GM23338 (cell line): ENCODE measurements around the gene TMEM60. TPM values are rescaled to one million over a fixed set of nuclear protein-coding genes. Genes with fewer than 3 reads are reported as not detected.

Source experiments
- ATAC-seq: fragments of 200-7000 bp; cut with Tn5 transposase; 3 replicates; pipeline ENCODE4 v1.9.1; 2020
- DNase-seq: peaks from one replicate; pipeline ENCODE4 v3.0.0-alpha.2; 2015; ENCODE audit warnings: low spot score
- H2AFZ ChIP-seq: fragments of 200-600 bp; sonication (generic); 2 replicates; pipeline ENCODE4 v1.8.0; 2016; ENCODE audit warnings: antibody characterized with exemption, mild to moderate bottlenecking, moderate library complexity
- H3F3A ChIP-seq: fragments of 200-600 bp; sonication (generic); replicated peaks from 2 replicates; pipeline ENCODE4 v1.8.0; 2017; ENCODE audit warnings: antibody characterized with exemption, mixed run types, low read depth
- H3K27ac ChIP-seq: fragments of 200-600 bp; sonication (generic); 2 replicates; pipeline ENCODE4 v1.6.1; 2016; ENCODE audit warnings: low read depth
- H3K27me3 ChIP-seq: fragments of 200-600 bp; sonication (generic); 2 replicates; pipeline ENCODE4 v1.8.0; 2016; ENCODE audit warnings: mild to moderate bottlenecking, mixed run types, moderate library complexity; ENCODE audit not compliant: insufficient read depth
- H3K36me3 ChIP-seq: fragments of 200-600 bp; sonication (generic); 2 replicates; pipeline ENCODE4 v1.8.0; 2016; ENCODE audit warnings: mild to moderate bottlenecking; ENCODE audit not compliant: insufficient read depth
- H3K4me1 ChIP-seq: fragments of 200-600 bp; sonication (generic); 2 replicates; pipeline ENCODE4 v1.8.0; 2016; ENCODE audit warnings: mild to moderate bottlenecking, moderate library complexity; ENCODE audit not compliant: insufficient read depth
- H3K4me2 ChIP-seq: fragments of 200-600 bp; sonication (generic); 2 replicates; pipeline ENCODE4 v1.7.1; 2017; ENCODE audit warnings: mixed run types
- H3K4me3 ChIP-seq: fragments of 200-600 bp; sonication (generic); 2 replicates; pipeline ENCODE4 v1.6.1; 2016; ENCODE audit warnings: mixed run types
- H3K79me2 ChIP-seq: fragments of 200-600 bp; sonication (generic); replicated peaks from 2 replicates; pipeline ENCODE4 v1.8.0; 2017; ENCODE audit warnings: mild to moderate bottlenecking; ENCODE audit not compliant: insufficient read depth
- H3K9me2 ChIP-seq: fragments of 200-600 bp; sonication (generic); 2 replicates; pipeline ENCODE4 v1.8.0; 2017; ENCODE audit not compliant: insufficient read depth
- H4K20me1 ChIP-seq: fragments of 200-600 bp; sonication (generic); replicated peaks from 2 replicates; pipeline ENCODE4 v1.8.0; 2017; ENCODE audit warnings: mild to moderate bottlenecking; ENCODE audit not compliant: insufficient read depth
- H3K27ac Mint-ChIP-seq: 2 replicates; pipeline ENCODE4 v1.8.0; 2020; ENCODE audit warnings: inconsistent platforms, mild to moderate bottlenecking, moderate library complexity, mixed read lengths
- H3K27me3 Mint-ChIP-seq: 3 replicates; pipeline ENCODE4 v1.8.0; 2022; ENCODE audit warnings: low read depth, mild to moderate bottlenecking, moderate library complexity, mixed read lengths, inconsistent platforms; ENCODE audit not compliant: insufficient read depth, poor library complexity
- H3K36me3 Mint-ChIP-seq: 3 replicates; pipeline ENCODE4 v1.8.0; 2021; ENCODE audit warnings: low read depth, mild to moderate bottlenecking, inconsistent platforms, moderate library complexity, mixed read lengths
- H3K4me1 Mint-ChIP-seq: 3 replicates; pipeline ENCODE4 v1.8.0; 2020; ENCODE audit warnings: mild to moderate bottlenecking, inconsistent platforms, mixed read lengths
- H3K4me3 Mint-ChIP-seq: 3 replicates; pipeline ENCODE4 v1.8.0; 2021; ENCODE audit warnings: moderate library complexity, mild to moderate bottlenecking, inconsistent platforms, mixed read lengths
- H3K9me3 Mint-ChIP-seq: 3 replicates; pipeline ENCODE4 v1.8.0; 2020; ENCODE audit warnings: moderate library complexity, mild to moderate bottlenecking, inconsistent platforms, mixed read lengths
- CREB1 ChIP-seq: fragments of 250-450 bp; sonication (Bioruptor Pico); IDR thresholded peaks from 2 replicates; pipeline ENCODE4 v1.5.0; 2020; ENCODE audit warnings: low read depth, mild to moderate bottlenecking, moderate library complexity
- CTCF ChIP-seq, 2 experiments: fragments of 200-600 bp in 1 of 2; sonication (generic) in 1 of 2; conservative IDR thresholded peaks; 2 replicates each; pipeline versions ENCODE4 v1.5.1 to v1.6.1; 2016 to 2017; ENCODE audit warnings: antibody characterized with exemption in 2 of 2, low read depth in 2 of 2, mild to moderate bottlenecking in 2 of 2, moderate library complexity in 1 of 2
- ETS1 ChIP-seq: IDR thresholded peaks from 2 replicates; pipeline ENCODE4 v1.6.1; 2016; ENCODE audit warnings: antibody characterized with exemption
- EZH2 ChIP-seq: fragments of 200-600 bp; sonication (generic); IDR thresholded peaks from one replicate; pipeline ENCODE4 v1.8.0; 2017; ENCODE audit warnings: antibody characterized with exemption, mild to moderate bottlenecking, low read depth; ENCODE audit not compliant: unreplicated experiment
- EZH2phosphoT487 ChIP-seq: fragments of 200-600 bp; sonication (generic); IDR thresholded peaks from one replicate; pipeline ENCODE4 v1.8.1; 2018; ENCODE audit warnings: antibody characterized with exemption; ENCODE audit not compliant: unreplicated experiment
- JUNB ChIP-seq: IDR thresholded peaks from one replicate; pipeline ENCODE4 v1.6.1; 2016; ENCODE audit warnings: antibody characterized with exemption; ENCODE audit not compliant: unreplicated experiment
- NANOG ChIP-seq: IDR thresholded peaks from 2 replicates; pipeline ENCODE4 v1.6.1; 2016; ENCODE audit warnings: antibody characterized with exemption, borderline replicate concordance
- POLR2AphosphoS5 ChIP-seq: IDR thresholded peaks from 2 replicates; pipeline ENCODE4 v1.6.1; 2016; ENCODE audit warnings: antibody characterized with exemption, low read depth
- REST ChIP-seq: IDR thresholded peaks from one replicate; pipeline ENCODE4 v1.6.1; 2018; ENCODE audit warnings: antibody characterized with exemption; ENCODE audit not compliant: unreplicated experiment
- STAT1 ChIP-seq: IDR thresholded peaks from one replicate; pipeline ENCODE4 v1.6.1; 2016; ENCODE audit warnings: antibody characterized with exemption; ENCODE audit not compliant: unreplicated experiment
- ZNF114 ChIP-seq: fragments of 250-450 bp; sonication (Bioruptor Pico); IDR thresholded peaks from 2 replicates; pipeline ENCODE4 v1.5.0; 2020; ENCODE audit warnings: mild to moderate bottlenecking, moderate library complexity
- ZNF331 ChIP-seq: fragments of 250-450 bp; sonication (Bioruptor Pico); IDR thresholded peaks from 2 replicates; pipeline ENCODE4 v1.5.0; 2020; ENCODE audit warnings: low read depth, mild to moderate bottlenecking, moderate library complexity
- ZNF462 ChIP-seq: fragments of 250-450 bp; sonication (Bioruptor Pico); IDR thresholded peaks from 2 replicates; pipeline ENCODE4 v1.5.0; 2020; ENCODE audit warnings: mild to moderate bottlenecking, moderate library complexity
- polyA plus RNA-seq: library from polyadenylated mRNA; unstranded; fragments of >200 nt; fragmentation: Nextera tagmentation; extraction: Ambion mirVana; gene quantifications from 2 replicates; pipeline ENCODE4 v1.2.1, GENCODE V29; 2016
- total RNA-seq: library from RNA; depleted of rRNA; stranded (reverse); fragments of >200 nt; shearing (Covaris generic); gene quantifications from 2 replicates; pipeline ENCODE4 v1.2.3, GENCODE V29; 2014

TMEM60 gene
- total and polyA plus RNA-seq, 2 experiments from 2014 or later = 29.5 to 68.2 TPM

GRCh38 chr7:77760809-77761453, 37.3 kb downstream of the TMEM60 start:
- Mint-ChIP-seq H3K9me3 (no peaks in the 10 kb centered on the region), H3K27ac (no peak overlapping the region), H3K27me3 (peaks cover 8% of the 10 kb centered on the region), H3K4me3 (no peak overlapping the region), H3K4me1 (peaks cover 5% of the 10 kb centered on the region), H3K36me3 (no peaks in the 10 kb centered on the region)
- H3F3A ChIP-seq = no peaks in the 10 kb centered on the region
- no peak overlapping the region for H2AFZ ChIP-seq
- H3K79me2 ChIP-seq = peaks cover 50% of the 10 kb centered on the region
- H4K20me1 ChIP-seq = peaks cover 14% of the 10 kb centered on the region
- ATAC-seq = no peak
- H3K4me3 ChIP-seq = no peak overlapping the region
- peaks cover 7% of the 10 kb centered on the region; the same call in 1 of the 2 replicates for H3K4me1 ChIP-seq
- DNase-seq = no peak
- H3K4me2 ChIP-seq = no peak overlapping the region
- H3K36me3 ChIP-seq = no peaks in the 10 kb centered on the region
- H3K27ac ChIP-seq = no peak overlapping the region
- H3K9me2 ChIP-seq = no peaks in the 10 kb centered on the region
- no peaks in the 10 kb centered on the region for H3K27me3 ChIP-seq
- TF ChIP-seq NANOG = no peak
- no peak for TF ChIP-seq STAT1
- no peak for TF ChIP-seq POLR2AphosphoS5
- TF ChIP-seq ETS1 = no peak
- no peak for TF ChIP-seq ZNF331 (CRISPR knock-in tag)
- TF ChIP-seq CTCF (conservative IDR thresholded peaks at IDR 0.05; ENCODE audit: low read depth in 2 of 2) = no peak
- TF ChIP-seq EZH2phosphoT487 = no peak
- TF ChIP-seq CREB1 (CRISPR knock-in tag) = no peak
- no peak for TF ChIP-seq REST
- no peak for TF ChIP-seq JUNB
- TF ChIP-seq ZNF462 (CRISPR knock-in tag) = no peak
- no peak for TF ChIP-seq EZH2
- TF ChIP-seq ZNF114 (CRISPR knock-in tag) = no peak
